ENCODE measurements around the gene C4orf54.

Gene C4orf54

DNA sequence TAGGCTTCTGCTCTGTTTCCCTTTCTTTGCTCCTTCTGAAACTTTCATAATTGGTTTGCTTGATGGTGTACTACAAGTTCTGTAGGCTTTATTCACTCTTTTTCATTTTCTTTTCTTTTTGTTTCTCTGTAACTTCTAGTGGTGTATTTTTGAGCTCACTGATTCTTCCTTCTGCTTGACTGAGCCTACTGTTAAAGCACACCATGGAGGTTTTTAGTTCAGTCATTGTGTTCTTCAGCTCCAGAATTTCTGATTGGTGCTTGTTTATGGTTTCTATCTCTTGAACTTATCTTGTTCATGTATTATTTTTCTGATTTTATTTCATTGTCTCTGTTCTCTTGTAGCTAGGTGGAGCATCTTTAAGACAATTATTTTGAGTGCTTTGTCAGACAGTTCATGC, 33.4 kb upstream of the C4orf54 start:
- Histone ChIP-seq H3K27me3 (ENCODE audit: insufficient read depth, low read length, poor library complexity) (no peaks in the 10 kb centered on the region), H3K9me3 (ENCODE audit: insufficient read depth, low read length, severe bottlenecking) (peaks cover 4% of the 10 kb centered on the region), H3K79me2 (ENCODE audit: insufficient read depth, low read length) (no peaks in the 10 kb centered on the region), H3K9ac (ENCODE audit: low read depth, low read length) (no peak overlapping the region), H3K4me1 (ENCODE audit: insufficient read depth, low read length) (no peaks in the 10 kb centered on the region), H3K4me3 (ENCODE audit: low read depth in 1 of 2, low read length in 2 of 2) (no peak overlapping the region), H4K20me1 (ENCODE audit: insufficient read depth, low read length) (no peaks in the 10 kb centered on the region), H3K4me2 (ENCODE audit: insufficient read depth, low read length) (no peak overlapping the region), H3K27ac (ENCODE audit: low read length) (no peak overlapping the region), H3K36me3 (ENCODE audit: insufficient read depth, low read length) (no peaks in the 10 kb centered on the region), H2AFZ (ENCODE audit: low read depth, low read length) (no peak overlapping the region)
- ATAC-seq (ENCODE audit: insufficient read depth, low read depth) (no peak), DNase-seq (no peak)
- TF ChIP-seq, protein P1, sequence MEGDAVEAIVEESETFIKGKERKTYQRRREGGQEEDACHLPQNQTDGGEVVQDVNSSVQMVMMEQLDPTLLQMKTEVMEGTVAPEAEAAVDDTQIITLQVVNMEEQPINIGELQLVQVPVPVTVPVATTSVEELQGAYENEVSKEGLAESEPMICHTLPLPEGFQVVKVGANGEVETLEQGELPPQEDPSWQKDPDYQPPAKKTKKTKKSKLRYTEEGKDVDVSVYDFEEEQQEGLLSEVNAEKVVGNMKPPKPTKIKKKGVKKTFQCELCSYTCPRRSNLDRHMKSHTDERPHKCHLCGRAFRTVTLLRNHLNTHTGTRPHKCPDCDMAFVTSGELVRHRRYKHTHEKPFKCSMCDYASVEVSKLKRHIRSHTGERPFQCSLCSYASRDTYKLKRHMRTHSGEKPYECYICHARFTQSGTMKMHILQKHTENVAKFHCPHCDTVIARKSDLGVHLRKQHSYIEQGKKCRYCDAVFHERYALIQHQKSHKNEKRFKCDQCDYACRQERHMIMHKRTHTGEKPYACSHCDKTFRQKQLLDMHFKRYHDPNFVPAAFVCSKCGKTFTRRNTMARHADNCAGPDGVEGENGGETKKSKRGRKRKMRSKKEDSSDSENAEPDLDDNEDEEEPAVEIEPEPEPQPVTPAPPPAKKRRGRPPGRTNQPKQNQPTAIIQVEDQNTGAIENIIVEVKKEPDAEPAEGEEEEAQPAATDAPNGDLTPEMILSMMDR (IDR thresholded peaks at IDR 0.05; ENCODE audit: borderline replicate concordance, extremely low read depth, low read length, poor library complexity, severe bottlenecking): no peak
- no peak for TF ChIP-seq EZH2 (IDR thresholded peaks at IDR 0.05; ENCODE audit: borderline replicate concordance, low read depth, low read length, severe bottlenecking)

DNA sequence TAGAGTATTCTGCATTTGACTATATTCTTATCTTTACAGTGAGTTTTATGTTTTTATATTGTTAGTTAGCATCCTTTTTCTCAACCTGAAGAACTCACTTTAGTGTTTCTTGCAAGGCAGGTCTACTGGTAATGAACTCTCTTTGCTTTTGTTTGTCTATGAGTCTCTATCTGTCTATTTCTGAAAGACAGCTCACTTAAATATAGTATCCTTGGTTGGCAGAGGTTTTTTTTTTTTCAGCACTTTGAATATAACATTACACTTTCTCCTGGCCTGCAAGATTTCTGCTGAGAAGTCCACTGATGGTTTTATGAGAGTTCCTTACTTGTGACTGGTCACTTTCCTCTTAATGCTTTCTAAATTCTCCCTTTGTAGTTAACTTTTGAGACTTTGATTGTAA, 32.8 kb upstream of the C4orf54 start:
- no peak for TF ChIP-seq EZH2 (IDR thresholded peaks at IDR 0.05; ENCODE audit: borderline replicate concordance, low read depth, low read length, severe bottlenecking)
- TF ChIP-seq, protein P1 (IDR thresholded peaks at IDR 0.05; ENCODE audit: borderline replicate concordance, extremely low read depth, low read length, poor library complexity, severe bottlenecking): no peak
- Histone ChIP-seq H3K4me1 (ENCODE audit: insufficient read depth, low read length) (no peaks in the 10 kb centered on the region), H3K9ac (ENCODE audit: low read depth, low read length) (no peak overlapping the region), H3K4me2 (ENCODE audit: insufficient read depth, low read length) (no peak overlapping the region), H3K9me3 (ENCODE audit: insufficient read depth, low read length, severe bottlenecking) (peaks cover 4% of the 10 kb centered on the region), H3K79me2 (ENCODE audit: insufficient read depth, low read length) (no peaks in the 10 kb centered on the region), H3K27ac (ENCODE audit: low read length) (no peak overlapping the region), H4K20me1 (ENCODE audit: insufficient read depth, low read length) (no peaks in the 10 kb centered on the region), H2AFZ (ENCODE audit: low read depth, low read length) (no peak overlapping the region), H3K36me3 (ENCODE audit: insufficient read depth, low read length) (no peaks in the 10 kb centered on the region), H3K4me3 (ENCODE audit: low read depth in 1 of 2, low read length in 2 of 2) (no peak overlapping the region), H3K27me3 (ENCODE audit: insufficient read depth, low read length, poor library complexity) (no peaks in the 10 kb centered on the region)
- no peak for ATAC-seq (ENCODE audit: insufficient read depth, low read depth)
- no peak for DNase-seq

DNA sequence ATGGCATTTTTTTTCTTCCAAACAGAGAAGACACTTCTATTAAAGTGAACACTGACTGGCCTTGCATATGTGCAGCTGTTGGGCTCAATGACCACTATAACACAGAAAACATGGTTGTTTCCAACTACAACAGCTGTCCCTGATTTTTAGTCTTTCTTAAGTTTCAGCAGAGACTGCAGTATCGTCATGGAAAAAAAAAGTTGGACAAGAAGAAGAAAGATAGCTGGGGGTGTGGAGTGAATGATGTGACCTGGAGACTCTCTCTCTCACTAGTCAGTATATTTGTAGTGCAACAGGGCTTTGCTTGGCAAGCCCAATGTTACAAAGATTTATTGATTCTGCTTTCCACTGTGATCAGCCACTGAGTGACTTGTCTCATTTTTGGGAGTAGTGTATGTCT, 29.5 kb upstream of the C4orf54 start:
- no peak for TF ChIP-seq EZH2 (IDR thresholded peaks at IDR 0.05; ENCODE audit: borderline replicate concordance, low read depth, low read length, severe bottlenecking)
- TF ChIP-seq, protein P1 (IDR thresholded peaks at IDR 0.05; ENCODE audit: borderline replicate concordance, extremely low read depth, low read length, poor library complexity, severe bottlenecking): no peak
- DNase-seq (no peak), ATAC-seq (ENCODE audit: insufficient read depth, low read depth) (no peak)
- H2AFZ ChIP-seq (ENCODE audit: low read depth, low read length): no peak overlapping the region
- no peaks in the 10 kb centered on the region for H3K27me3 ChIP-seq (ENCODE audit: insufficient read depth, low read length, poor library complexity)
- no peaks in the 10 kb centered on the region for H3K79me2 ChIP-seq (ENCODE audit: insufficient read depth, low read length)
- no peak overlapping the region for H3K4me3 ChIP-seq (ENCODE audit: low read depth in 1 of 2, low read length in 2 of 2)
- H3K36me3 ChIP-seq (ENCODE audit: insufficient read depth, low read length): no peaks in the 10 kb centered on the region
- no peak overlapping the region for H3K27ac ChIP-seq (ENCODE audit: low read length)
- no peak overlapping the region for H3K4me2 ChIP-seq (ENCODE audit: insufficient read depth, low read length)
- H3K4me1 ChIP-seq (ENCODE audit: insufficient read depth, low read length): no peaks in the 10 kb centered on the region
- no peaks in the 10 kb centered on the region for H4K20me1 ChIP-seq (ENCODE audit: insufficient read depth, low read length)
- no peak overlapping the region for H3K9ac ChIP-seq (ENCODE audit: low read depth, low read length)
- peaks cover 4% of the 10 kb centered on the region for H3K9me3 ChIP-seq (ENCODE audit: insufficient read depth, low read length, severe bottlenecking)

DNA sequence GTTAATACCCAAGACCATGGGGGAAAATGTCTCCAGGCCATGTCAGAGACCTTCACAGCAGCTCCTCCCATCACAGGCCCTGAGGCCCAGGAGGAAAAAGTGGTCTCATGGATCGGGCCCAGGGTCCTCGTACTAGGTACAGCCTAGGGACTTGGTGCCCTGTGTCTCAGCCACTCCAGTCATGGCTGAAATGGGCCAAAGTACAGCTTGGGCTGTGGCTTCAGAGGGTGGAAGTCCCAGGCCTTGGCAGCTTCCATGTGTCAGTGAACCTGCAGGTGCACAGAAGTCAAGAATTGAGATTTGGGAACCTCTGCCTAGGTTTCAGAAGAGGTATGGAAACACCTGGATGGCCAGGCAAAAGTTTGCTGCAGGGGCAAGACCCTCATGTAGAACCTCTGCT, 27.6 kb upstream of the C4orf54 start:
- Histone ChIP-seq H3K36me3 (ENCODE audit: insufficient read depth, low read length) (no peaks in the 10 kb centered on the region), H3K27ac (ENCODE audit: low read length) (no peak overlapping the region), H4K20me1 (ENCODE audit: insufficient read depth, low read length) (no peaks in the 10 kb centered on the region), H3K4me1 (ENCODE audit: insufficient read depth, low read length) (no peaks in the 10 kb centered on the region), H3K9me3 (ENCODE audit: insufficient read depth, low read length, severe bottlenecking) (no peaks in the 10 kb centered on the region), H3K4me3 (ENCODE audit: low read depth in 1 of 2, low read length in 2 of 2) (no peak overlapping the region), H3K27me3 (ENCODE audit: insufficient read depth, low read length, poor library complexity) (no peaks in the 10 kb centered on the region), H3K4me2 (ENCODE audit: insufficient read depth, low read length) (no peak overlapping the region), H2AFZ (ENCODE audit: low read depth, low read length) (no peak overlapping the region), H3K9ac (ENCODE audit: low read depth, low read length) (no peak overlapping the region), H3K79me2 (ENCODE audit: insufficient read depth, low read length) (no peaks in the 10 kb centered on the region)
- no peak for TF ChIP-seq EZH2 (IDR thresholded peaks at IDR 0.05; ENCODE audit: borderline replicate concordance, low read depth, low read length, severe bottlenecking)
- TF ChIP-seq, protein P1 (IDR thresholded peaks at IDR 0.05; ENCODE audit: borderline replicate concordance, extremely low read depth, low read length, poor library complexity, severe bottlenecking): no peak
- no peak for DNase-seq
- no peak for ATAC-seq (ENCODE audit: insufficient read depth, low read depth)

Data from DND-41 (cell line).